Activated naive CD8-positive, alpha-beta T cell treated with anti-CD3 and anti-CD28 coated beads for 36 hours (primary cell): ENCODE data around the gene CHAF1A. TPM values are rescaled to one million over a fixed set of nuclear protein-coding genes. Genes with fewer than 3 reads are reported as not detected.
A peak's percentile ranks its signal among the peaks of the same experiment; 100 is the strongest.

Experiments used
- DNase-seq: peaks from one replicate; pipeline ENCODE4 v3.0.0; 2021
- H3K27ac Mint-ChIP-seq: one replicate; pipeline ENCODE4 v1.8.0; 2022; ENCODE audit warnings: mild to moderate bottlenecking, moderate library complexity, mixed read lengths
- H3K27me3 Mint-ChIP-seq: one replicate; pipeline ENCODE4 v1.8.0; 2022; ENCODE audit warnings: mild to moderate bottlenecking, mixed read lengths
- H3K36me3 Mint-ChIP-seq: one replicate; pipeline ENCODE4 v1.8.0; 2021; ENCODE audit warnings: mild to moderate bottlenecking, mixed read lengths
- H3K4me1 Mint-ChIP-seq: one replicate; pipeline ENCODE4 v1.8.0; 2021; ENCODE audit warnings: mixed read lengths
- H3K4me3 Mint-ChIP-seq: one replicate; pipeline ENCODE4 v1.8.0; 2022; ENCODE audit warnings: mild to moderate bottlenecking, moderate library complexity, mixed read lengths
- H3K9me3 Mint-ChIP-seq: one replicate; pipeline ENCODE4 v1.8.0; 2022; ENCODE audit warnings: mixed read lengths
- total RNA-seq, 2 experiments: library from RNA; stranded (reverse); gene quantifications; one replicate each; pipeline ENCODE4 v1.2.3, GENCODE V29; 2021

CHAF1A gene
- total RNA-seq, 2 experiments from 2014 or later, result 76.8 to 77.6 TPM

- H3K9me3 Mint-ChIP-seq, result no peaks in the 10 kb centered on the region
- no peak for DNase-seq
- peak overlapping the region; percentile 52 for H3K27ac Mint-ChIP-seq
- no peak overlapping the region for H3K4me3 Mint-ChIP-seq
- H3K36me3 Mint-ChIP-seq, result peaks cover 5% of the 10 kb centered on the region
- H3K27me3 Mint-ChIP-seq, result no peaks in the 10 kb centered on the region
- peaks cover 48% of the 10 kb centered on the region for H3K4me1 Mint-ChIP-seq
Observed at GRCh38 chr19:4373601-4374497, 28.6 kb upstream of the CHAF1A start.

GRCh38 chr19:4374498-4375163 lies 27.8 kb upstream of the CHAF1A start:
- Mint-ChIP-seq H3K4me1 (peaks cover 50% of the 10 kb centered on the region), H3K9me3 (no peaks in the 10 kb centered on the region), H3K4me3 (no peak overlapping the region), H3K27ac (no peak overlapping the region), H3K36me3 (peaks cover 9% of the 10 kb centered on the region), H3K27me3 (no peaks in the 10 kb centered on the region)
- DNase-seq, result no peak

- H3K4me3 Mint-ChIP-seq, result no peak overlapping the region
- H3K36me3 Mint-ChIP-seq, result peaks cover 11% of the 10 kb centered on the region
Observed at GRCh38 chr19:4375164-4376027, 27.0 kb upstream of the CHAF1A start.

GRCh38 chr19:4376028-4376670 lies 26.3 kb upstream of the CHAF1A start:
- Mint-ChIP-seq H3K27me3 (no peaks in the 10 kb centered on the region), H3K36me3 (peaks cover 11% of the 10 kb centered on the region), H3K27ac (peak overlapping the region; percentile 55), H3K4me1 (peaks cover 52% of the 10 kb centered on the region), H3K9me3 (no peaks in the 10 kb centered on the region), H3K4me3 (no peak overlapping the region)
- DNase-seq, result no peak

More at GRCh38 chr19:4375164-4376027, 27.0 kb upstream of the CHAF1A start:
- Mint-ChIP-seq H3K27me3 (no peaks in the 10 kb centered on the region), H3K27ac (no peak overlapping the region), H3K4me1 (peaks cover 52% of the 10 kb centered on the region), H3K9me3 (no peaks in the 10 kb centered on the region)
- no peak for DNase-seq

DNA sequence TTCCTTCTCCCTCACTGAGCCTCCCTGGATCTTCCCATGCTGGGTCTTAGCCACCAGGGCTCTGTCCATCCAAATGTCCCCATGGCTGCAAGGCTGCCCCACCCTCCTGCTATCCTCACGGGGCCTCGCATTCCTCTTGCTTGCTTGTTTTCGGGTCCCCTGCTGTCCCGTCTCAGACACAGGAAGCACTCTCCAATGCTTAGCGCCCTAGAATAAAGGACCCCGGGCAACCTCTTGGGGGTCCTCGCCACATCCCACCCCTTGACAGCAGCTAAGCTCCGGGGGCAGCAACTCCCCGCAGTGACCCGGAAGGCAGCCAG lies 25.8 kb upstream of the CHAF1A start:
- no peak overlapping the region for H3K4me3 Mint-ChIP-seq
- DNase-seq, result no peak
- no peak overlapping the region for H3K27ac Mint-ChIP-seq
- H3K4me1 Mint-ChIP-seq, result peaks cover 55% of the 10 kb centered on the region
- H3K27me3 Mint-ChIP-seq, result no peaks in the 10 kb centered on the region
- H3K36me3 Mint-ChIP-seq, result peaks cover 11% of the 10 kb centered on the region
- H3K9me3 Mint-ChIP-seq, result no peaks in the 10 kb centered on the region

DNA sequence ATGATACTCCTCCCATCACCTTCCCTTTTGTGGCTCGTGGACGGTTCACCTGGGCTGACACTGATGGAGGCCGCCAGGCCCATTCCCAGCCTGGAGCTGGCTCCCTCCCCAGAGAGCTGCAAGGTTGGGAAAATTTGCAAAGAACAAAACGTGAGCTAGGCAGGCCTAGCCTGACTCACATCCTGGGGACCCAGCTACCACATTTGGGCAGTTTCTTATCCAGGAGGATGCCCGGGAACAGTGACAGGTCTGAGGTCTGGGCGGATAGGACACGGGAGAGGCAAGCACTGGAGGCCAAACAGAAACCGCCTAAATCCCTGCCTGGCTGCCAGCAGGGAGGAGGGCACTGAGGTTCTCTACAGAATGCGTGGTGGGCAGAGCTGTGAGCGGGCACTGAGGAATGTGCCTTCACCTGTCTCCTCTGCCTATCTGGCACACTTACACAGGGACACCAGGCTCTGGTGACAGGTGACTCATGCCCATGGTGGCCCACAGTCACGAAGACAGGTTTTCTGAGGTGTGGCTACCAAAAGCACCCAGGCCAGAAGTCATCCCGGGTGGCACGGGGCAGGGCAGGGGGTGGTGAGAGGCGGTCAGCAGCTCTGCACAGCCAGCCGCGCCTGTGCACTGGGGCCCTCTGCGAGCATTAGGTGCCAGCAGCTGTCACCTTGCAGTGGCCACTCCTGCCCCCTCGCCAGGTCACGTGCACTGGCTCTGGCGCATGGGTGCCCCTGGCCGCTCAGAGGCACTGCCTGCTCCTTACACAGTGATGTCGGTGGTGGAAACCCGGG lies 25.3 kb upstream of the CHAF1A start:
- Mint-ChIP-seq H3K36me3 (peaks cover 11% of the 10 kb centered on the region), H3K4me1 (peaks cover 60% of the 10 kb centered on the region), H3K9me3 (no peaks in the 10 kb centered on the region), H3K27ac (no peak overlapping the region), H3K27me3 (no peaks in the 10 kb centered on the region), H3K4me3 (no peak overlapping the region)
- DNase-seq, result no peak

GRCh38 chr19:4378886-4379285 lies 23.6 kb upstream of the CHAF1A start:
- H3K4me1 Mint-ChIP-seq, result peaks cover 56% of the 10 kb centered on the region
- DNase-seq, result no peak
- peak overlapping the region; percentile 84 for H3K4me3 Mint-ChIP-seq
- H3K9me3 Mint-ChIP-seq, result no peaks in the 10 kb centered on the region
- peaks cover 10% of the 10 kb centered on the region for H3K36me3 Mint-ChIP-seq
- peak overlapping the region; percentile 85 for H3K27ac Mint-ChIP-seq
- H3K27me3 Mint-ChIP-seq, result no peaks in the 10 kb centered on the region

- Mint-ChIP-seq H3K4me1 (peaks cover 54% of the 10 kb centered on the region), H3K27ac (peak overlapping the region; percentile 85), H3K27me3 (no peaks in the 10 kb centered on the region), H3K36me3 (peaks cover 8% of the 10 kb centered on the region), H3K4me3 (peak overlapping the region; percentile 84), H3K9me3 (no peaks in the 10 kb centered on the region)
- peak; percentile 55 for DNase-seq
Observed at GRCh38 chr19:4379383-4380253, 22.8 kb upstream of the CHAF1A start.

DNA sequence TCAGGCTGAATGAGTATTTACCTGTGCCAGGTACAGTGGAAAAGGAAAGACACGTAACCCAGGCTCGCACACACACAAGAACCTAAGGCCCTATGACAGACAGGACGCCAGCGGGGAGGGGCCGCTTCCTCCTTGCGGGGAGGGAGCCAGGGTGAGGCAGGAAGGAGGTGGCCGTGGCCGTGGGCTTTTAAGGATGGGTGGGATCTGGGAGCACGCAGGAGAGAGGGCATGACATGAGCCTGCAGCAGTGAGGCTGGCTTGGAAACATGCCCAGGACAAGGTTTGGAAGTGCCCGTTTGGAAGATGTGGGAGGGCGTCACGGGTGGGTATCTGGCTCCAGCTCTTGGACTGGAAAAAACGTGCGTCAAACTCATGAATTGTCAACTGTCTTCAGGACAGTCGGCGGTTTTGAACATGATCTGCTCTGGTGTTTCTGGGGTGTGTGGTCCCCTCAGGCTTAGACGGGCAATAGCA lies 22.1 kb upstream of the CHAF1A start:
- Mint-ChIP-seq H3K4me1 (peaks cover 56% of the 10 kb centered on the region), H3K4me3 (peak overlapping the region; percentile 84), H3K9me3 (no peaks in the 10 kb centered on the region), H3K36me3 (peaks cover 8% of the 10 kb centered on the region), H3K27me3 (no peaks in the 10 kb centered on the region), H3K27ac (peak overlapping the region; percentile 85)
- peak; percentile 58 for DNase-seq

DNA sequence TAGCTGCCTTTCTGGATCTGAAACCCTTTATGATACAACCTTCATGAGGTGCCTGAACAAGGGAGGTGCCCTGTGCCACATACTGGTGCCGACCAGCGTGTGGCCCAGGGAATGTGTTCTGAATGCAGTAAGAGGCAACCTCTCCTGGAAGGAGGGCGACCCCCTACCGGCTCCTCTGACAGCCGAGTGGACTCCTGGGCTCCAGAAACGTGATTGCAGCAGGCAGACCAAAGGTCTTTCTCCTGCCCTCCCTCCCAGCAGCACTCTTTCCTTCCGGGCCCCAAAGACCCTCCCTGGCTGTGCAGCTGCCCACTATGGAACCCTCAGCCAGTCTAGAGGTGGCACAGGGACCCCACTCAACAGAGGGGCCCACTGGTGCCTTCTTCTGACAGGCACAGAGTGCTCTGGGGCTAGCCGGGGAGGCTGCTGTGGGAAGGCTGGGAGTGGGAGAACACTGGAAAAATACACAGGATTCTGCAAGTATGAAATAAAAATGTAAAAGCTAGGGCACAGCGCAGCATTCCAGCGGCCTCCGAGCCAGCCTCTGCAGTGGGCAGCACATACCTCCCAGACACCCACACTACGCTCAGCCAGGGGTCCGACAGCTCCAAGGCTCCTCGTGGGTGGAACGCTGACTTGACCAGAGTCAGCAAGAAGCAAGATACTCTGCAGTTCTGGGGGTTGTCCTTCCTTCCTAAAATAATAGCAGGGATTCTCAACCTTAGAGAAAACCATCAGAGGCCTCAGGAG lies 17.0 kb upstream of the CHAF1A start:
- H3K4me3 Mint-ChIP-seq, result no peak overlapping the region
- DNase-seq, result no peak
- H3K27me3 Mint-ChIP-seq, result no peaks in the 10 kb centered on the region
- no peaks in the 10 kb centered on the region for H3K36me3 Mint-ChIP-seq
- no peak overlapping the region for H3K27ac Mint-ChIP-seq
- H3K4me1 Mint-ChIP-seq, result peaks cover 19% of the 10 kb centered on the region
- no peaks in the 10 kb centered on the region for H3K9me3 Mint-ChIP-seq

- Mint-ChIP-seq H3K27ac (no peak overlapping the region), H3K36me3 (no peaks in the 10 kb centered on the region), H3K27me3 (no peaks in the 10 kb centered on the region), H3K4me1 (peaks cover 13% of the 10 kb centered on the region), H3K9me3 (no peaks in the 10 kb centered on the region), H3K4me3 (no peak overlapping the region)
- no peak for DNase-seq
Observed at GRCh38 chr19:4386041-4386782, 16.2 kb upstream of the CHAF1A start.

GRCh38 chr19:4388337-4389063 lies 13.9 kb upstream of the CHAF1A start:
- H3K4me3 Mint-ChIP-seq, result no peak overlapping the region
- no peak for DNase-seq
- H3K27me3 Mint-ChIP-seq, result no peaks in the 10 kb centered on the region
- H3K27ac Mint-ChIP-seq, result no peak overlapping the region
- H3K36me3 Mint-ChIP-seq, result no peaks in the 10 kb centered on the region
- H3K9me3 Mint-ChIP-seq, result no peaks in the 10 kb centered on the region
- peaks cover 6% of the 10 kb centered on the region for H3K4me1 Mint-ChIP-seq
